DMS53 treated with DMSO at 0.1 percent for 48 hours (cell line): ENCODE results near the gene RPS6KA5.
A peak's percentile ranks its signal among the peaks of the same experiment; 100 is the strongest.
"Not testable (repeated sequence)": the region's sequence is repeated elsewhere in the genome, so short reads cannot be mapped to it uniquely, and the experiment has no call there.

ENCODE experiments used
- DNase-seq: peaks from one replicate; lab custom pipeline; 2025; ENCODE audit not compliant: unreplicated experiment; lab: John Stamatoyannopoulos, UW

RPS6KA5 gene

GRCh38 chr14:91029456-91030217 is 30.8 kb downstream of the RPS6KA5 start:
- no peak for DNase-seq

- DNase-seq, result no peak
Measured at GRCh38 chr14:91027561-91027960, 32.9 kb downstream of the RPS6KA5 start.

GRCh38 chr14:91022622-91023028 is 37.8 kb downstream of the RPS6KA5 start:
- not testable (repeated sequence) for DNase-seq

- DNase-seq, result no peak
Measured at GRCh38 chr14:91021991-91022621, 38.3 kb downstream of the RPS6KA5 start.

GRCh38 chr14:91021115-91021514 is 39.3 kb downstream of the RPS6KA5 start:
- DNase-seq, result no peak

- DNase-seq, result peak; percentile 32
Measured at GRCh38 chr14:91019673-91020072, 40.8 kb downstream of the RPS6KA5 start.

- DNase-seq, result no peak
Measured at GRCh38 chr14:91018481-91018880, 42.0 kb downstream of the RPS6KA5 start.

- no peak for DNase-seq
Measured at GRCh38 chr14:91016800-91017410, 43.5 kb downstream of the RPS6KA5 start.

- DNase-seq, result no peak
Measured at GRCh38 chr14:91015435-91015834, 45.0 kb downstream of the RPS6KA5 start.

- DNase-seq, result no peak
Measured at GRCh38 chr14:91012045-91012444, 48.4 kb downstream of the RPS6KA5 start.

- no peak for DNase-seq
Measured at GRCh38 chr14:91010153-91010533, 50.3 kb downstream of the RPS6KA5 start.

GRCh38 chr14:91009501-91010152 is 50.8 kb downstream of the RPS6KA5 start:
- DNase-seq, result no peak

- DNase-seq, result peak; percentile 12
Measured at GRCh38 chr14:91008759-91009409, 51.6 kb downstream of the RPS6KA5 start.

GRCh38 chr14:91005716-91006115 is 54.7 kb downstream of the RPS6KA5 start:
- DNase-seq, result no peak

GRCh38 chr14:91004987-91005386 is 55.5 kb downstream of the RPS6KA5 start:
- DNase-seq, result no peak

- no peak for DNase-seq
Measured at GRCh38 chr14:90999299-90999698, 61.1 kb downstream of the RPS6KA5 start.

- DNase-seq, result no peak
Measured at GRCh38 chr14:90996967-90997366, 63.5 kb downstream of the RPS6KA5 start.

- DNase-seq, result no peak
Measured at GRCh38 chr14:90995785-90996184, 64.7 kb downstream of the RPS6KA5 start.

- DNase-seq, result no peak
Measured at GRCh38 chr14:90993792-90994191, 66.6 kb downstream of the RPS6KA5 start.

GRCh38 chr14:90991690-90992443 is 68.6 kb downstream of the RPS6KA5 start:
- DNase-seq, result no peak
